AG04449 (cell line): ENCODE results near the gene IL4I1.
A peak's percentile ranks its signal among the peaks of the same experiment; 100 is the strongest.

Source experiments
- CTCF ChIA-PET: fragments of 350-600 bp; formaldehyde crosslinking; extraction: SDS; loops from one replicate; lab custom pipeline; 2021; ENCODE audit warnings: antibody characterized with exemption; lab: Yijun Ruan, JAX
- POLR2A ChIA-PET: fragments of 400-600, 350-600 bp; formaldehyde crosslinking; extraction: SDS; loops from one replicate; lab custom pipeline; 2020; ENCODE audit warnings: antibody characterized with exemption, inconsistent platforms; lab: Yijun Ruan, JAX
- DNase-seq: peaks from one replicate; pipeline ENCODE4 v3.0.0-alpha.2; 2010; ENCODE audit warnings: low read depth, low spot score
- H3K4me3 ChIP-seq: 2 replicates; pipeline ENCODE4 v1.5.1; 2011; ENCODE audit warnings: low read depth, mild to moderate bottlenecking, control low read depth, low read length
- TF ChIP-seq, protein P1 (sequence below): IDR thresholded peaks from one replicate; pipeline ENCODE4 v1.5.1; 2011; ENCODE audit warnings: mild to moderate bottlenecking, moderate library complexity, low read length, control low read depth, inconsistent platforms; ENCODE audit not compliant: insufficient read depth; ENCODE audit errors: missing control alignments

Gene IL4I1

DNA sequence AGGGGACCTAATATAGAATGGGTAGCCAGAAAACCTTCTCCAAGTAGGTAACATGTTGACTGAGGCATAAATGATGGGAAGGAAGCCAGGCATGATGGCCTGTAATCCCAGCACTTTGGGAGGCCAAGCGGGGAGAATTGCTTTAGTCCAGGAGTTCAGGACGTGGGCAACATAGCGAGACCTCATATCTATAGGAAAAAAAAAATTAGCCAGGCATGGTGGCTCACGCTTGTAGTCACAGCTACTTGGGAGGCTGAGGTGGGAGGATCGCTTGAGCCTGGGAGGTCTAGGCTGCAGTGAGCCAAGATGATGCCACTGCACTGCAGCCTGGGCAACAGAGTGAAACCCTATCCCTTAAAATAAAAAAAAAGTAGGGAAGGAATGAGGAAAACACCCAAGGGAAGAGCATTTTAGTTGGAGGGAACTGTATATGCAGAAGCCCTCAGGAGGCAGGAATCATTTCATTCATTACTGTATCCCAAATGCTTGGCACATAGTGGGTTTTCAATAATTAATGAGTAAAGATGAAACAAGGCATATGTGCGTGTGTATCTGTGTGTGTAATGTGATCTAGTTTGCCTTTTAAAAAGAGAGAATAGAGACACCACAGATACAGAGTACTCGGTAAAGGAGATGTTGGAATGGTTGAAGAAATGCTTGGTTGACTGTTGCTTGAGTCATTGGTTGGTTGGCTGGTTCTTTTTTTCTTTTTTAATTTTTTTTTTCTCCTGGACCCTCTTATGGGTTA, 34.8 kb upstream of the IL4I1 start:
- H3K4me3 ChIP-seq: no peak overlapping the region
- TF ChIP-seq, protein P1, sequence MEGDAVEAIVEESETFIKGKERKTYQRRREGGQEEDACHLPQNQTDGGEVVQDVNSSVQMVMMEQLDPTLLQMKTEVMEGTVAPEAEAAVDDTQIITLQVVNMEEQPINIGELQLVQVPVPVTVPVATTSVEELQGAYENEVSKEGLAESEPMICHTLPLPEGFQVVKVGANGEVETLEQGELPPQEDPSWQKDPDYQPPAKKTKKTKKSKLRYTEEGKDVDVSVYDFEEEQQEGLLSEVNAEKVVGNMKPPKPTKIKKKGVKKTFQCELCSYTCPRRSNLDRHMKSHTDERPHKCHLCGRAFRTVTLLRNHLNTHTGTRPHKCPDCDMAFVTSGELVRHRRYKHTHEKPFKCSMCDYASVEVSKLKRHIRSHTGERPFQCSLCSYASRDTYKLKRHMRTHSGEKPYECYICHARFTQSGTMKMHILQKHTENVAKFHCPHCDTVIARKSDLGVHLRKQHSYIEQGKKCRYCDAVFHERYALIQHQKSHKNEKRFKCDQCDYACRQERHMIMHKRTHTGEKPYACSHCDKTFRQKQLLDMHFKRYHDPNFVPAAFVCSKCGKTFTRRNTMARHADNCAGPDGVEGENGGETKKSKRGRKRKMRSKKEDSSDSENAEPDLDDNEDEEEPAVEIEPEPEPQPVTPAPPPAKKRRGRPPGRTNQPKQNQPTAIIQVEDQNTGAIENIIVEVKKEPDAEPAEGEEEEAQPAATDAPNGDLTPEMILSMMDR: no peak
- ChIA-PET POLR2A (no interaction called here), CTCF (interaction anchor here (2.3 kb wide), 1 partner anchor 205 kb away, joined by 11 read pairs; no protein-coding TSS in a partner anchor)
- DNase-seq: no peak

DNA sequence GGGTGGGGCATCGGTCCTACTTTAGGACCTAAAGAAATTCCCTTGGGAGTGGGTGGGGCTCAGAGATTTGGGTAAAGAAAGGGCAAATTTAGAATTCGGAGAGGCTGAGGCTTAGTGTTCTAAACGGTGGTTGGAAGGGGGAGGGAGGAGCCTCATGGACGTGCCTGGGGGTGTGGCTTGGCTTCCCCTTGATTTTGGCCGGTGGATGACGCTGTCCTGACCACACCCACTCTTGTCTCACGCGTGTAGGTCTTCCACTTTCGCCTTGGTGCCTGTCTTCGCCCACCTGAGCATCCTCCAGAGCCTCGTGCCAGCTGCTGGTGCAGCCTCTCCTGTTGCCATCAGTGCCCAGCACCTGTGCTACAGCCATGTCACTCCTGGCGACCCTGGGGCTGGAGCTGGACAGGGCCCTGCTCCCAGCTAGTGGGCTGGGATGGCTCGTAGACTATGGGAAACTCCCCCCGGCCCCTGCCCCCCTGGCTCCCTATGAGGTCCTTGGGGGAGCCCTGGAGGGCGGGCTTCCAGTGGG, 33.9 kb upstream of the IL4I1 start:
- TF ChIP-seq, protein P1: no peak
- CTCF ChIA-PET: interaction anchor here (2.3 kb wide), 1 partner anchor 205 kb away, joined by 11 read pairs; no protein-coding TSS in a partner anchor
- no peak overlapping the region for H3K4me3 ChIP-seq
- DNase-seq: no peak
- POLR2A ChIA-PET: no interaction called here

DNA sequence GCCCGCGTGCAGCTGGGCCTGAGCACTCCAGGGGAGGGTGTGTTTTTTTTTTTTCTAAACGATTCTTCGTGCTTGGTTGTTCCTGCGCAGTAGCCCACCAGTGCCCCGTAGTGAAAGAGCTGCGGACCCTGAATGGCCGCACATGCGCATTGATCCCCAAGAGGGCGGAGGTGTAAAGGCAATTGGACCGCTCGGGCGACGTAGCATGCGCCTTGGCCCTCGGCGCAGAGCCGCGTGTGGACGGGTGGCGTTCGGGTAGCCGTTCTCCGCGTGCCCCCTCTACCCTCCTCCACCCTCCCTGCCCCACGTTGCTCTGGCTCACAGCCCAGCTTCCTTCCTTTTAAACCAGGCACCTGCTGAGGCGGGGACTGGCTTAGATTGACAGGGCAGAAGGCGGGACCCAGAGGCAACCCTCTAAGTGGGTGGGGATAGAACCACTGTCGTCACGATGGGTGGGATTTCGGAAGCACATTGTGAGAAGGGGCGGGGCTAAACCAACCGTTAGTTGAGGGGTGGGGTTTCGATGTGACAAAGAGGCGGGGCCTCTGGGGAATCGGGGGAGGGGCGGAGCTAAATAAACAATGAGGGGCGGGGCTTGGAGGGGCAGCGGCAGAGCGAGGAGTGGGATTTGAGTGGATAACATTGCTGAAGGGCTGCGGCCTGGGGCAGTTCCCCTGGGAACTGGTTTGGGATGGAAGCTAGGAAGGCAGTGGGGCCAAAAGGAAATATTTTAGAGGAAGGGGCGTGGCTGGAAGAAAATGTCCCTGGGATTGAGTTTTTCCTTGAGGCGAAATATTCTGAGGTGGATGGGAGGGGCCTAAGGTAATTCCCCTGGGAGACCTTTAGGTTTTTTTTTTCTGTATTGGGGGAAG, 33.2 kb upstream of the IL4I1 start:
- peak; percentile 72 for DNase-seq
- TF ChIP-seq, protein P1: no peak
- ChIA-PET CTCF (interaction anchor here (1.2 to 3.6 kb wide), 4 partner anchors 8 to 206 kb away, joined by 3 to 13 read pairs (median 10); no protein-coding TSS in a partner anchor), POLR2A (interaction anchor here (1.1 to 1.3 kb wide), 2 partner anchors 20 to 53 kb away, joined by 3 to 4 read pairs; partner anchors contain the start of genes AKT1S1 and TBC1D17)
- H3K4me3 ChIP-seq: peak overlapping the region; percentile 70

GRCh38 chr19:49929121-49929610, 32.5 kb upstream of the IL4I1 start, which contains the start of the genes ATF5 and NUP62:
TSS of gene ATF5 (plus strand) at chr19:49929205. CDS start at chr19:49930851, 1,646 bp downstream.
TSS of gene NUP62 (minus strand) at chr19:49929504. CDS start at chr19:49909807, 19,697 bp downstream.
- H3K4me3 ChIP-seq: peak within 1 kb of the TSS; percentile 70
- POLR2A ChIA-PET: interaction anchor here (1.1 to 1.3 kb wide), 2 partner anchors 19 to 52 kb away, joined by 3 to 4 read pairs; partner anchors contain the start of genes AKT1S1 and TBC1D17

GRCh38 chr19:49927526-49928264, 31.0 kb upstream of the IL4I1 start:
- TF ChIP-seq, protein P1: no peak
- CTCF ChIA-PET: interaction anchor here (1.0 to 3.6 kb wide), 7 partner anchors 10 to 208 kb away, joined by 3 to 13 read pairs (median 4); no protein-coding TSS in a partner anchor
- peak overlapping the region; percentile 25 for H3K4me3 ChIP-seq
- no peak for DNase-seq
- POLR2A ChIA-PET: no interaction called here

More at GRCh38 chr19:49929121-49929610, 32.5 kb upstream of the IL4I1 start, which contains the start of the genes ATF5 and NUP62:
- no peak for DNase-seq
- CTCF ChIA-PET: interaction anchor here (1.2 to 3.6 kb wide), 3 partner anchors 9 to 74 kb away, joined by 3 to 13 read pairs (median 9); no protein-coding TSS in a partner anchor
- TF ChIP-seq, protein P1: no peak
